SK-N-SH (cell line): ENCODE data around the gene TP53BP1. TPM values are rescaled to one million over a fixed set of nuclear protein-coding genes. Genes with fewer than 3 reads are reported as not detected.

Source experiments
- CTCF ChIA-PET: fragments of 300-600, 350-600 bp; formaldehyde crosslinking; extraction: SDS; loops from one replicate; lab custom pipeline; 2021; lab: Yijun Ruan, JAX
- POLR2A ChIA-PET: fragments of 350-600 bp; sonication (Branson Sonifier 250); formaldehyde crosslinking; extraction: SDS; loops from one replicate; lab custom pipeline; 2020; ENCODE audit warnings: antibody characterized with exemption, inconsistent platforms; lab: Yijun Ruan, JAX
- DNase-seq: peaks from one replicate; pipeline ENCODE4 v3.0.0; 2012
- H2AFZ ChIP-seq: fragments of 200-600 bp; sonication (generic); 2 replicates; pipeline ENCODE4 v1.8.1; 2016; ENCODE audit warnings: antibody characterized with exemption, mild to moderate bottlenecking, low read depth
- H3F3A ChIP-seq: fragments of 200-600 bp; sonication (generic); replicated peaks from 2 replicates; pipeline ENCODE3; 2016; ENCODE audit warnings: antibody characterized with exemption, mild to moderate bottlenecking; ENCODE audit not compliant: insufficient read depth
- H3K27ac ChIP-seq, 2 experiments: fragments of 200-500 bp in 1 of 2; fragments of 200-600 bp in 1 of 2; sonication (Bioruptor generic) in 1 of 2; sonication (generic), shearing (Covaris generic) in 1 of 2; 2 replicates each; pipeline versions ENCODE4 v1.5.1 to v1.6.1; 2014 to 2016; ENCODE audit warnings: low read depth in 2 of 2, inconsistent platforms in 1 of 2, low read length in 1 of 2, mild to moderate bottlenecking in 1 of 2, mixed read lengths in 1 of 2
- H3K27me3 ChIP-seq: fragments of 200-600 bp; sonication (generic), shearing (Covaris generic); 2 replicates; pipeline ENCODE4 v1.6.1; 2016; ENCODE audit warnings: mixed run types; ENCODE audit not compliant: insufficient read depth
- H3K36me3 ChIP-seq, 2 experiments: fragments of 200-500 bp in 1 of 2; fragments of 200-600 bp in 1 of 2; sonication (Bioruptor generic) in 1 of 2; sonication (generic) in 1 of 2; replicated peaks in 1 of 2; 2 replicates each; pipeline versions ENCODE3 to v1.5.1; 2014 to 2016; ENCODE audit warnings: low read length in 1 of 2, mild to moderate bottlenecking in 1 of 2; ENCODE audit not compliant: insufficient read depth in 2 of 2, control insufficient read depth in 1 of 2
- H3K4me1 ChIP-seq, 2 experiments: fragments of 200-500 bp in 1 of 2; fragments of 200-600 bp in 1 of 2; sonication (Bioruptor generic) in 1 of 2; sonication (generic), shearing (Covaris generic) in 1 of 2; 2 replicates each; pipeline versions ENCODE4 v1.5.1 to v1.6.1; 2014 to 2016; ENCODE audit warnings: low read depth in 1 of 2, low read length in 1 of 2, mixed run types in 1 of 2; ENCODE audit not compliant: insufficient read depth in 2 of 2, control insufficient read depth in 1 of 2
- H3K4me2 ChIP-seq: fragments of 200-600 bp; sonication (generic), shearing (Covaris generic); 2 replicates; pipeline ENCODE4 v1.6.1; 2017; ENCODE audit warnings: mixed run types
- H3K4me3 ChIP-seq, 2 experiments: fragments of 200-500 bp in 1 of 2; fragments of 200-600 bp in 1 of 2; sonication (Bioruptor generic) in 1 of 2; sonication (generic), shearing (Covaris generic) in 1 of 2; 2 replicates each; pipeline versions ENCODE4 v1.5.1 to v1.8.1; 2014 to 2016; ENCODE audit warnings: low read depth in 2 of 2, inconsistent platforms in 1 of 2, low read length in 1 of 2, mild to moderate bottlenecking in 1 of 2, mixed read lengths in 1 of 2, moderate library complexity in 1 of 2
- H3K79me2 ChIP-seq: fragments of 200-600 bp; sonication (generic); 2 replicates; pipeline ENCODE4 v1.8.1; 2017; ENCODE audit warnings: mild to moderate bottlenecking; ENCODE audit not compliant: insufficient read depth
- H3K9ac ChIP-seq: fragments of 200-600 bp; sonication (generic); 2 replicates; pipeline ENCODE4 v1.6.1; 2017; ENCODE audit warnings: mixed run types
- H3K9me2 ChIP-seq: fragments of 200-600 bp; sonication (generic); 2 replicates; pipeline ENCODE4 v1.6.1; 2017; ENCODE audit warnings: mixed run types
- H3K9me3 ChIP-seq: fragments of 200-600 bp; sonication (generic); 2 replicates; pipeline ENCODE4 v1.6.1; 2017; ENCODE audit warnings: mixed run types, mild to moderate bottlenecking, moderate library complexity
- H4K20me1 ChIP-seq: fragments of 200-600 bp; sonication (generic); 2 replicates; pipeline ENCODE4 v1.6.1; 2017; ENCODE audit warnings: mild to moderate bottlenecking, mixed run types; ENCODE audit not compliant: insufficient read depth
- ELF1 ChIP-seq: IDR thresholded peaks from 2 replicates; pipeline ENCODE4 v1.4.0; 2012
- EP300 ChIP-seq, 2 experiments: IDR thresholded peaks; 2 replicates each; pipeline versions ENCODE4 v1.4.0 to v1.6.1; 2012; ENCODE audit warnings: borderline replicate concordance in 1 of 2, low read depth in 1 of 2, low read length in 1 of 2
- EZH2phosphoT487 ChIP-seq: fragments of 200-600 bp; sonication (generic); IDR thresholded peaks from 2 replicates; pipeline ENCODE4 v1.6.1; 2017; ENCODE audit warnings: low read depth, mixed run types, mild to moderate bottlenecking, antibody characterized with exemption, moderate library complexity, borderline replicate concordance
- FOSL2 ChIP-seq: IDR thresholded peaks from 2 replicates; pipeline ENCODE4 v1.4.0; 2012; ENCODE audit warnings: low read depth, mild to moderate bottlenecking, moderate library complexity, borderline replicate concordance
- FOXM1 ChIP-seq: IDR thresholded peaks from 2 replicates; pipeline ENCODE4 v1.4.0; 2012; ENCODE audit warnings: low read depth, mild to moderate bottlenecking
- GABPA ChIP-seq: IDR thresholded peaks from 2 replicates; pipeline ENCODE4 v1.4.0; 2012; ENCODE audit warnings: low read depth, mild to moderate bottlenecking
- MEF2A ChIP-seq: IDR thresholded peaks from 2 replicates; pipeline ENCODE4 v1.4.0; 2012; ENCODE audit warnings: low read depth, borderline replicate concordance
- PBX3 ChIP-seq: IDR thresholded peaks from 2 replicates; pipeline ENCODE4; 2012
- POLR2AphosphoS5 ChIP-seq: IDR thresholded peaks from 2 replicates; pipeline ENCODE4 v1.6.1; 2012; ENCODE audit warnings: low read depth, low read length
- RCOR1 ChIP-seq: fragments of 150-350 bp; IDR thresholded peaks from 2 replicates; pipeline ENCODE4 v1.6.1; 2017; ENCODE audit warnings: antibody characterized with exemption, low read length
- REST ChIP-seq: IDR thresholded peaks from 2 replicates; pipeline ENCODE4 v1.6.1; 2012; ENCODE audit warnings: mild to moderate bottlenecking, low read depth, low read length, moderate library complexity
- SIN3A ChIP-seq: IDR thresholded peaks from 2 replicates; pipeline ENCODE4 v1.6.1; 2012; ENCODE audit warnings: low read depth, mild to moderate bottlenecking, low read length, moderate library complexity, borderline replicate concordance
- SMC3 ChIP-seq: IDR thresholded peaks from 2 replicates; pipeline ENCODE4 v1.6.1; 2012; ENCODE audit warnings: low read depth, low read length, improper control_type of control experiment
- USF2 ChIP-seq: fragments of 150-350 bp; IDR thresholded peaks from 2 replicates; pipeline ENCODE4 v1.6.1; 2017; ENCODE audit warnings: antibody characterized with exemption, low read length, low read depth, borderline replicate concordance
- ZBTB33 ChIP-seq: IDR thresholded peaks from 2 replicates; pipeline ENCODE4 v1.4.0; 2012; ENCODE audit warnings: low read depth, borderline replicate concordance
- WGBS: methylation state at CpG from one replicate; pipeline ENCODE4 v1.1.6; 2017; ENCODE audit warnings: low lambda C conversion rate; 5-methylcytosine and 5-hydroxymethylcytosine counted together
- polyA plus RNA-seq, 3 experiments: library from polyadenylated mRNA; depleted of rRNA; stranded (reverse); fragments of >200 nt; gene quantifications; 2 replicates each; pipeline ENCODE4 v1.2.3, GENCODE V29; 2012

TP53BP1 gene
- polyA plus RNA-seq, 1 of the 3 experiments (the other 2 are of a cell fraction): 27.1 TPM

- 0 out of 2 replicates have a peak, but pooled peaks cover 4% of the 10 kb centered on the region for H4K20me1 ChIP-seq
- H3K9me2 ChIP-seq: no peaks in the 10 kb centered on the region
- no peak for DNase-seq
- H2AFZ ChIP-seq: no peak overlapping the region
- H3K9ac ChIP-seq: no peak overlapping the region
- no peaks in the 10 kb centered on the region for H3K9me3 ChIP-seq
- ChIA-PET POLR2A (no interaction called here), CTCF (no interaction called here)
- H3K4me1 ChIP-seq: peaks cover 0 to 3% of the 10 kb centered on the region in 2 experiments; a peak in 1 of 4 replicates
- no peak overlapping the region for H3K4me3 ChIP-seq
- H3K27me3 ChIP-seq: no peaks in the 10 kb centered on the region
- no peak overlapping the region for H3K27ac ChIP-seq
- H3K36me3 ChIP-seq: peaks cover 65 to 82% of the 10 kb centered on the region in 2 experiments
- no peak for TF ChIP-seq SIN3A
- no peak for TF ChIP-seq PBX3
- no peak for TF ChIP-seq EZH2phosphoT487
- no peak for TF ChIP-seq EP300 (IDR thresholded peaks at IDR 0.05; ENCODE audit: borderline replicate concordance in 1 of 2, low read depth in 1 of 2, low read length in 1 of 2)
- no peak for TF ChIP-seq FOSL2
- no peak for TF ChIP-seq ZBTB33
- TF ChIP-seq USF2: no peak
- TF ChIP-seq SMC3: no peak
- no peak for TF ChIP-seq FOXM1
- no peak for TF ChIP-seq POLR2AphosphoS5
- no peak for TF ChIP-seq MEF2A
- TF ChIP-seq, all 33 proteins: peak for 0
- Histone ChIP-seq H3K79me2 (no peaks in the 10 kb centered on the region; the same call in 1 of the 2 replicates), H3K4me2 (no peak overlapping the region), H3F3A (peaks cover 4% of the 10 kb centered on the region)
Observed at GRCh38 chr15:43414196-43414595, 78.8 kb downstream of the TP53BP1 start.

GRCh38 chr15:43412096-43412495 lies 80.9 kb downstream of the TP53BP1 start:
- Histone ChIP-seq H3K9ac (no peak overlapping the region), H3K27me3 (no peaks in the 10 kb centered on the region), H3K4me2 (no peak overlapping the region), H4K20me1 (0 out of 2 replicates have a peak, but pooled peaks cover 2% of the 10 kb centered on the region), H2AFZ (no peak overlapping the region), H3K79me2 (no peaks in the 10 kb centered on the region; the same call in 1 of the 2 replicates), H3K9me2 (no peaks in the 10 kb centered on the region), H3K36me3 (peaks cover 69 to 92% of the 10 kb centered on the region in 2 experiments), H3K9me3 (no peaks in the 10 kb centered on the region), H3K4me3 (no peak overlapping the region), H3F3A (peaks cover 6% of the 10 kb centered on the region), H3K27ac (no peak overlapping the region; a peak in 1 of 4 replicates), H3K4me1 (peaks cover 0 to 12% of the 10 kb centered on the region in 2 experiments; a peak in 2 of 4 replicates)
- POLR2A ChIA-PET: no interaction called here
- CTCF ChIA-PET: no interaction called here
- no peak for DNase-seq
- 91% methylated on average over 1 of the region's 1 CpG for WGBS
- TF ChIP-seq MEF2A: no peak
- no peak for TF ChIP-seq REST
- TF ChIP-seq GABPA: no peak
- TF ChIP-seq ELF1: no peak
- no peak for TF ChIP-seq RCOR1
- TF ChIP-seq ZBTB33: no peak
